ENCODE results near the gene POLG. TPM values are rescaled to one million over a fixed set of nuclear protein-coding genes. Genes with fewer than 3 reads are reported as not detected.

Gene POLG
- total RNA-seq (10 to 100 TPM; 47.7 to 56.0 (median 51.1) TPM), polyA plus RNA-seq (10 to 100 TPM; 32.6 to 64.5 (median 58.4) TPM)
- long read RNA-seq, donor 1, full-length matches to known transcripts = 33 of 60 reads
- long read RNA-seq, donor 1, partial matches to known transcripts = 20 of 60 reads
- long read RNA-seq, donor 1, other reads (novel, unspliced or antisense) = 7 of 60 reads
- long read RNA-seq, donor 2, full-length matches to known transcripts = 41 of 117 reads
- long read RNA-seq, donor 2, partial matches to known transcripts = 35 of 117 reads
- long read RNA-seq, donor 2, other reads (novel, unspliced or antisense) = 41 of 117 reads

GRCh38 chr15:89334510-89335297 is at the start of gene POLG:
POLG (minus strand) TSS chr15:89334824; CDS start chr15:89333754, 1,070 bp downstream.
- ATAC-seq (peak; percentile 96 to 97 (median 96)), DNase-seq (peak; percentile 99)
- intact Hi-C loops (cut with DNase I) = no loop called here
- H3K36me3 ChIP-seq (ENCODE audit: insufficient read depth in 1 of 2, low read depth in 1 of 2) = peaks cover 4 to 40% of the 10 kb centered on the region in 2 donors
- peak within 1 kb of the TSS; percentile 92 for H3K27ac ChIP-seq
- no peak for TF ChIP-seq CTCF (IDR thresholded peaks at IDR 0.05)
- H3K27me3 ChIP-seq (ENCODE audit: insufficient read depth in 3 of 3, low read length in 2 of 3) = no peaks in the 10 kb centered on the region
- peak within 1 kb of the TSS; percentile 85 for H3K4me3 ChIP-seq
- H3K9me3 ChIP-seq = no peaks in the 10 kb centered on the region
- peaks cover 39% of the 10 kb centered on the region for H3K4me1 ChIP-seq
- 0 to 1% (median 0%) methylated on average over 71 to 85 of the region's 85 CpGs for WGBS, 3 donors

DNA sequence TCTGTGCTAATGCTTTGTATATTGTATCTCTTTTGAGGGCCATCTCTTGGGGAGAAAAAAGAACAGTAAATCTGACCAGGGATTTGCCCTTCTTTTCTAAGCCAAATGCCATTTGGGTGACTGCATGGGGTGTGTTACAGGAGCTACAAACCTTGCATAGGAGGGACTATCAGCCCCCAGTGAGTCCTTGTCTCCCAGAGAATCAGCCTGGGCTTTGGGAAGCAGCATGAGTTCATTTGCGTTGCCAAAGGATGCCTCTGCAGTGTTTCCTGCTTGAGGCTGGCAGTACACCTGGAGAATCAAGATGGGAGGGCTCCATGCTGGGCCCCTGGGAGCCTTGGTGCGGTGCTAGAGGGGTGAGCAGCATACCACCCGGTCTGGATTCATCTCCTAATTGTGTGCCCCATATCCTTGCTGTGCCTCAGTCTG is 49.6 kb upstream of the POLG start:
- H3K9me3 ChIP-seq = no peaks in the 10 kb centered on the region
- no peak overlapping the region for H3K27ac ChIP-seq
- no peak for DNase-seq
- H3K4me1 ChIP-seq = peaks cover 2% of the 10 kb centered on the region
- no peak for TF ChIP-seq CTCF (IDR thresholded peaks at IDR 0.05)
- H3K27me3 ChIP-seq (ENCODE audit: insufficient read depth in 3 of 3, low read length in 2 of 3) = peaks cover 0 to 32% (median 11%) of the 10 kb centered on the region in 3 donors
- intact Hi-C loops (cut with DNase I) = no loop called here
- H3K36me3 ChIP-seq (ENCODE audit: insufficient read depth in 1 of 2, low read depth in 1 of 2) = no peaks in the 10 kb centered on the region
- H3K4me3 ChIP-seq = no peak overlapping the region
- ATAC-seq = no peak
- WGBS, 3 donors = 59 to 74% (median 69%) methylated on average over 3 of the region's 3 CpGs

- Histone ChIP-seq H3K4me3 (no peak overlapping the region), H3K27ac (no peak overlapping the region), H3K27me3 (ENCODE audit: insufficient read depth in 3 of 3, low read length in 2 of 3) (peaks cover 0 to 37% (median 13%) of the 10 kb centered on the region in 3 donors), H3K9me3 (no peaks in the 10 kb centered on the region), H3K4me1 (peaks cover 8% of the 10 kb centered on the region), H3K36me3 (ENCODE audit: insufficient read depth in 1 of 2, low read depth in 1 of 2) (no peaks in the 10 kb centered on the region)
- 14 to 33% (median 31%) methylated on average over 10 of the region's 10 CpGs for WGBS, 3 donors
- TF ChIP-seq CTCF (IDR thresholded peaks at IDR 0.05) = no peak
- ATAC-seq (no peak), DNase-seq (no peak)
- intact Hi-C loops (cut with DNase I) = no loop called here
Observed at GRCh38 chr15:89383365-89384175, 48.9 kb upstream of the POLG start.

DNA sequence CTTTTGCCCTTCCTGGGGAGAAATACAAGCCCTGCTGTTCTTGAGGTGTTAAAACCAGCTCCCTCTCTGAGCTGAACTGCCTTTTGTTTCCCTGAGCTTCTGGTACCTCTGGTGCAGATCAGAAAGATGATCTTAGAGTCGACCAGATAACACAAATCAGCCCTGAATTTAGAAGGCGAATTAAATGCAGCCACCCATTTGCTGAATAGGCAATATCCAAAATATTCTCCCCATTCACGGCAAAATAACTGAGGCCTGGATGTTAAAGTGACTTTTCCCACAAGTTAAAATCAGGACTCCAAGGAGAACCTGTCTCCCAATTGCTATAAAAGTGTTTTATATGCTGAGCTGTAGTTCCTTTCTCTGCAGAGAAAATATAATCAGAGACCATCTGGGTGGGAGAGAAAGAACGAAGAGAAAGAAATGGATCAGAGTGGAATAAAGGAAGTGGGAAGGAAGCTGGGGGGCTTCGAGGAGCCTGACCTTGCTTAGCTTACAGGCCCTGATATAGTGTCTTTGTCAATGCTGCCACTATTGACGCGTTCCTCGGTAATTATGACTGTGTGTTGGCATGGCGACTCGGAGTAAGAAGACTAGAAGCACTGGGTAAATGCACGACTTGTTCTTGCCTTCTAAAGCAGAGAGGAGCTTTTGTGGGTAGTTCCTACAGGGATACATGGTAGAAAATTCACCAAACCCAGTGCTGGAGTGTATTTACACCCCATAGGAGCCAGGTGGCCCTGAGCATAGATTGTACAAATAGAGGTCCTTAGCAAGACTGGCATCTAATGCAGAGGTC is 47.5 kb upstream of the POLG start:
- no peak for TF ChIP-seq CTCF (IDR thresholded peaks at IDR 0.05)
- no peak for DNase-seq
- Histone ChIP-seq H3K9me3 (no peaks in the 10 kb centered on the region), H3K27me3 (ENCODE audit: insufficient read depth in 3 of 3, low read length in 2 of 3) (peaks cover 0 to 52% (median 26%) of the 10 kb centered on the region in 3 donors), H3K27ac (no peak overlapping the region), H3K36me3 (ENCODE audit: insufficient read depth in 1 of 2, low read depth in 1 of 2) (no peaks in the 10 kb centered on the region), H3K4me3 (no peak overlapping the region), H3K4me1 (peaks cover 11% of the 10 kb centered on the region)
- ATAC-seq = no peak
- intact Hi-C loops (cut with DNase I) = no loop called here
- 71 to 79% (median 73%) methylated on average over 11 of the region's 11 CpGs for WGBS, 3 donors
